GM19035 (cell line): Measurements from ENCODE around the gene KCNK15.

Experiments used
- ATAC-seq: cut with Tn5 transposase; IDR thresholded peaks from one replicate; pipeline ENCODE4 v1.9.1; 2021; ENCODE audit not compliant: unreplicated experiment

Gene KCNK15

GRCh38 chr20:44735816-44736169 lies 9.9 kb upstream of the KCNK15 start:
- no peak for ATAC-seq

- ATAC-seq, result no peak
These were observed 9.3 kb upstream of the KCNK15 start for GRCh38 chr20:44736170-44737021.

- ATAC-seq, result no peak
These were observed 8.5 kb upstream of the KCNK15 start for GRCh38 chr20:44737116-44737515.

- no peak for ATAC-seq
These were observed 6.7 kb upstream of the KCNK15 start for GRCh38 chr20:44738813-44739477.

- no peak for ATAC-seq
These were observed 5.7 kb upstream of the KCNK15 start for GRCh38 chr20:44739942-44740341.

GRCh38 chr20:44742304-44743079 lies 3.2 kb upstream of the KCNK15 start:
- ATAC-seq, result no peak

- no peak for ATAC-seq
These were observed 2.5 kb upstream of the KCNK15 start for GRCh38 chr20:44743080-44743701.

GRCh38 chr20:44743916-44744655 lies 1.6 kb upstream of the KCNK15 start:
- no peak for ATAC-seq

GRCh38 chr20:44745122-44745597 lies 505 bp upstream of the KCNK15 start:
- no peak for ATAC-seq

GRCh38 chr20:44746367-44747165 lies 901 bp downstream of the KCNK15 start:
- ATAC-seq, result no peak

- no peak for ATAC-seq
These were observed 1.7 kb downstream of the KCNK15 start for GRCh38 chr20:44747166-44748004.

- ATAC-seq, result no peak
These were observed 2.3 kb downstream of the KCNK15 start for GRCh38 chr20:44748005-44748370.

- no peak for ATAC-seq
These were observed 4.6 kb downstream of the KCNK15 start for GRCh38 chr20:44750081-44750805.

GRCh38 chr20:44752099-44752931 lies 6.7 kb downstream of the KCNK15 start:
- no peak for ATAC-seq

GRCh38 chr20:44754554-44754953 lies 8.9 kb downstream of the KCNK15 start:
- ATAC-seq, result no peak

- no peak for ATAC-seq
These were observed 10.5 kb downstream of the KCNK15 start for GRCh38 chr20:44756011-44756688.

- ATAC-seq, result no peak
These were observed 11.3 kb downstream of the KCNK15 start for GRCh38 chr20:44756956-44757355.
